Endothelial cell of umbilical vein (primary cell): ENCODE results near the gene PROK1. TPM values are rescaled to one million over a fixed set of nuclear protein-coding genes. Genes with fewer than 3 reads are reported as not detected.

Experiments
- BruUV-seq: library from RNA; stranded (reverse); fragments of 400-500 nt; replicated peaks from 2 replicates; lab custom pipeline; 2021; lab: Mats Ljungman, UMichigan
- CTCF ChIA-PET: fragments of 300-600, 350-600 bp; sonication (Branson Sonifier 250); formaldehyde crosslinking; loops from one replicate; lab custom pipeline; 2021; ENCODE audit warnings: antibody characterized with exemption, inconsistent platforms; lab: Charles Lee
- POLR2A ChIA-PET: fragments of 300-600, 350-600 bp; sonication (Branson Sonifier 250); formaldehyde crosslinking; loops from one replicate; lab custom pipeline; 2021; ENCODE audit warnings: antibody characterized with exemption, inconsistent platforms; lab: Charles Lee
- DNase-seq: peaks from one replicate; pipeline ENCODE4 v3.0.0-alpha.2; 2011; ENCODE audit warnings: low read depth, low spot score
- FAIRE-seq: peaks from 2 replicates; lab custom pipeline; 2011; peaks lifted over from hg19 to GRCh38; lab: Jason Lieb, UNC
- H2AFZ ChIP-seq: 2 replicates; pipeline ENCODE4 v1.6.0; 2012; ENCODE audit warnings: low read depth, low read length, control low read depth, inconsistent platforms
- H3K27ac ChIP-seq: 2 replicates; pipeline ENCODE4 v1.5.1; 2011; ENCODE audit warnings: low read depth, mild to moderate bottlenecking, control low read depth, low read length, moderate library complexity; ENCODE audit not compliant: insufficient read depth
- H3K27me3 ChIP-seq, 2 experiments: 2 replicates each; pipeline versions ENCODE4 v1.6.0 to v1.6.1; 2011; ENCODE audit warnings: low read length in 2 of 2, mixed read lengths in 1 of 2; ENCODE audit not compliant: control insufficient read depth in 2 of 2, insufficient read depth in 2 of 2
- H3K36me3 ChIP-seq, 2 experiments: 2 replicates in 1 of 2; 3 replicates in 1 of 2; pipeline ENCODE4 v1.5.1; 2011; ENCODE audit warnings: low read length in 2 of 2, mild to moderate bottlenecking in 1 of 2, moderate library complexity in 1 of 2; ENCODE audit not compliant: control insufficient read depth in 2 of 2, insufficient read depth in 2 of 2; ENCODE audit errors: extremely low read depth in 1 of 2
- H3K4me1 ChIP-seq: 3 replicates; pipeline ENCODE4 v1.5.1; 2011; ENCODE audit warnings: mild to moderate bottlenecking, low read length; ENCODE audit not compliant: control insufficient read depth, insufficient read depth; ENCODE audit errors: extremely low read depth
- H3K4me2 ChIP-seq: 2 replicates; pipeline ENCODE4 v1.6.1; 2011; ENCODE audit warnings: low read length, control low read depth, mixed read lengths; ENCODE audit not compliant: insufficient read depth
- H3K4me3 ChIP-seq, 3 experiments: fragments of 200-600 bp in 1 of 3; sonication (generic), shearing (Covaris generic) in 1 of 3; replicated peaks in 1 of 3; 2 replicates each; pipeline ENCODE4 v1.5.1; 2011 to 2016; ENCODE audit warnings: control low read depth in 3 of 3, low read length in 3 of 3, mild to moderate bottlenecking in 2 of 3, inconsistent platforms in 1 of 3, low read depth in 1 of 3, moderate library complexity in 1 of 3; ENCODE audit not compliant: insufficient read depth in 1 of 3
- H3K79me2 ChIP-seq: 2 replicates; pipeline ENCODE4 v1.6.0; 2012; ENCODE audit warnings: low read length, inconsistent platforms; ENCODE audit not compliant: control insufficient read depth, insufficient read depth
- H3K9ac ChIP-seq: replicated peaks from 2 replicates; pipeline ENCODE3; 2011; ENCODE audit warnings: low read length, control low read depth; ENCODE audit not compliant: insufficient read depth; ENCODE audit errors: extremely low read depth
- H3K9me1 ChIP-seq: replicated peaks from 3 replicates; pipeline ENCODE4 v1.6.0; 2011; ENCODE audit warnings: mild to moderate bottlenecking, low read length; ENCODE audit not compliant: control insufficient read depth, insufficient read depth; ENCODE audit errors: extremely low read depth
- H3K9me3 ChIP-seq: replicated peaks from 2 replicates; pipeline ENCODE4 v1.5.1; 2012; ENCODE audit warnings: low read length, inconsistent platforms; ENCODE audit not compliant: control insufficient read depth, insufficient read depth
- H4K20me1 ChIP-seq: replicated peaks from 2 replicates; pipeline ENCODE3; 2011; ENCODE audit warnings: mild to moderate bottlenecking, low read length; ENCODE audit not compliant: control insufficient read depth, insufficient read depth; ENCODE audit errors: extremely low read depth
- EZH2 ChIP-seq: IDR thresholded peaks from 2 replicates; pipeline ENCODE4 v1.6.1; 2012; ENCODE audit warnings: borderline replicate concordance, low read depth, mild to moderate bottlenecking, moderate library complexity, low read length, inconsistent platforms; ENCODE audit not compliant: severe bottlenecking
- FOS ChIP-seq: IDR thresholded peaks from 2 replicates; pipeline ENCODE4 v1.6.1; 2011; ENCODE audit warnings: mild to moderate bottlenecking, low read length, moderate library complexity, borderline replicate concordance; ENCODE audit not compliant: insufficient read depth
- GATA2 ChIP-seq: IDR thresholded peaks from 2 replicates; pipeline ENCODE4 v1.7.0; 2011; ENCODE audit warnings: low read depth, mild to moderate bottlenecking, moderate library complexity, mixed read lengths, low read length; ENCODE audit not compliant: insufficient read length, insufficient read depth
- JUN ChIP-seq: IDR thresholded peaks from 2 replicates; pipeline ENCODE4 v1.6.1; 2011; ENCODE audit warnings: borderline replicate concordance, low read depth; ENCODE audit not compliant: insufficient read length, insufficient read depth
- MYC ChIP-seq: IDR thresholded peaks from one replicate; pipeline ENCODE4 v1.6.1; 2011; ENCODE audit warnings: mild to moderate bottlenecking, low read depth, low read length
- POLR2A ChIP-seq: IDR thresholded peaks from 2 replicates; pipeline ENCODE4 v1.6.1; 2012; ENCODE audit warnings: low read depth, mild to moderate bottlenecking, control low read depth, low read length
- POLR2AphosphoS5 ChIP-seq: IDR thresholded peaks from 2 replicates; pipeline ENCODE4 v1.6.1; 2012; ENCODE audit warnings: low read depth, mild to moderate bottlenecking, control low read depth, low read length, moderate library complexity; ENCODE audit not compliant: insufficient read depth
- dilution Hi-C: fragments of 300-500 bp; cut with MboI; formaldehyde crosslinking; loops from one replicate; pipeline ENCODE4 v1.15.0; 2019; ENCODE audit warnings: low sequenced_read_pairs; ENCODE audit not compliant: extremely low pct_ligation_motif_present
- intact Hi-C: fragments of 100-400 bp; cut with micrococcal nuclease; formaldehyde crosslinking; loops from one replicate; pipeline ENCODE4 v1.10.0; 2022
- polyA plus RNA-seq, 4 experiments: library from polyadenylated mRNA; depleted of rRNA in 3 of 4; stranded (reverse) in 3 of 4; unstranded in 1 of 4; fragments of >200 nt; gene quantifications; 2 replicates each; pipeline versions ENCODE4 v1.2.1 to v1.2.3, GENCODE V29; 2011 to 2012; ENCODE audit warnings: missing spikeins in 1 of 4
- total RNA-seq: library from RNA; stranded (reverse); gene quantifications from 2 replicates; pipeline ENCODE4 v1.2.3, GENCODE V29; 2021
- TF ChIP-seq, protein P1 (sequence below), 2 donors: IDR thresholded peaks; 1 replicate in 1 of 2; 2 replicates in 1 of 2; pipeline ENCODE4 v1.5.1; 2011; ENCODE audit warnings: low read length in 2 of 2, mild to moderate bottlenecking in 2 of 2, moderate library complexity in 2 of 2, control low read depth in 1 of 2, inconsistent platforms in 1 of 2, low read depth in 1 of 2; ENCODE audit not compliant: insufficient read depth in 1 of 2; ENCODE audit errors: extremely low read depth in 1 of 2
- TF ChIP-seq, protein P2 (sequence below): IDR thresholded peaks from 2 replicates; pipeline ENCODE4 v1.6.1; 2011; ENCODE audit not compliant: insufficient read depth, insufficient read length

The PROK1 gene
- total and polyA plus RNA-seq, 2 donors (not counting 3 experiments of a cell fraction or from before 2014, with no cell fraction given), result not detected

DNA sequence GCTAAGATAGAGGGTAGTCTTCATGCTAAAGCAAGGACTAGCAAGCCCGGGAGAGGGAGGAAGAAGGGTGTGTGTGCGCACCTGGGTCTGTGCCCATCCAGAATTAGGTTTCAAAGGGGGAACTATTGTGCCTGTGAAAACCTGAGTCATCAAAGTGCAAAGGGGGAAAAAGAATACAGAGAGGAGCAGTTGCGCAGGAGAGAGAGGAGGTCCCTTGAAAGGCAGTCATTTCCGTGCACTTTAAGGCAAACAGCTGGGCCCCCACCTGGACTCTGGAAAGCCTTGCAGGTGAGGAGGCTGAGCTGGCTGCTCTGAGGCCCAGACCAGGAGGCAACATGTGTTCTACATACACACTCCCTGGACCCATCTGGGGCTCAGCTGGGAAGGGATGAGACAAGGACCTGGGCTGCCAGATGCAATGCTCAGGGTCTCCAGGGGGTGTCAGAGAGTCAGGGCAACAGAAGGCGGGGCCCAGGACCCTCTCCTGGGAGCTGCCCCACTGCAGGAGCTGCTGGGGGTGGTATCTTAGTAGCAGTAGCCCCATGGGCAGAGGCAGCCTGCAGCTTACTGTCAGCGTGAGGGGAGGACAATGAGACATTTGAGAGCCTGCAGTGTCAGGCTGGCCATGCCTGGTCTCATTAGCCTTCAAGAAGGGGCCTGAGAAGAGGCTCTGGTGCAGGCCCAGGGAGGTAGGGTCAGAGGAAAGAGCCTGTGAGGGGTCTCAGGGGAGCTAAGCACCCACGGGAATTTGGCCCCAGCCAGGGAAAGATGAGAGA lies 14.3 kb downstream of the PROK1 start:
- no TSS peak for BruUV-seq
- intact Hi-C loops, result no loop called here

More for the DNA sequence above, 14.3 kb downstream of the PROK1 start:
- POLR2A ChIA-PET, result no interaction called here
- Histone ChIP-seq H3K9ac (no peak overlapping the region), H3K4me3 (no peak overlapping the region), H2AFZ (no peak overlapping the region), H4K20me1 (no peaks in the 10 kb centered on the region), H3K36me3 (no peaks in the 10 kb centered on the region), H3K4me2 (no peak overlapping the region), H3K9me3 (no peaks in the 10 kb centered on the region), H3K79me2 (no peaks in the 10 kb centered on the region), H3K9me1 (no peaks in the 10 kb centered on the region), H3K4me1 (no peaks in the 10 kb centered on the region), H3K27me3 (peaks cover 0 to 1% of the 10 kb centered on the region in 2 experiments), H3K27ac (no peak overlapping the region)
- FAIRE-seq, result no peak
- no peak for DNase-seq
- dilution Hi-C loops, result no loop called here
- CTCF ChIA-PET, result interaction anchor here (1.2 to 7.2 kb wide), 4 partner anchors 12 to 268 kb away, joined by 4 to 78 read pairs (median 8); no protein-coding TSS in a partner anchor
- no peak for TF ChIP-seq GATA2
- TF ChIP-seq FOS, result no peak
- TF ChIP-seq, protein P1, sequence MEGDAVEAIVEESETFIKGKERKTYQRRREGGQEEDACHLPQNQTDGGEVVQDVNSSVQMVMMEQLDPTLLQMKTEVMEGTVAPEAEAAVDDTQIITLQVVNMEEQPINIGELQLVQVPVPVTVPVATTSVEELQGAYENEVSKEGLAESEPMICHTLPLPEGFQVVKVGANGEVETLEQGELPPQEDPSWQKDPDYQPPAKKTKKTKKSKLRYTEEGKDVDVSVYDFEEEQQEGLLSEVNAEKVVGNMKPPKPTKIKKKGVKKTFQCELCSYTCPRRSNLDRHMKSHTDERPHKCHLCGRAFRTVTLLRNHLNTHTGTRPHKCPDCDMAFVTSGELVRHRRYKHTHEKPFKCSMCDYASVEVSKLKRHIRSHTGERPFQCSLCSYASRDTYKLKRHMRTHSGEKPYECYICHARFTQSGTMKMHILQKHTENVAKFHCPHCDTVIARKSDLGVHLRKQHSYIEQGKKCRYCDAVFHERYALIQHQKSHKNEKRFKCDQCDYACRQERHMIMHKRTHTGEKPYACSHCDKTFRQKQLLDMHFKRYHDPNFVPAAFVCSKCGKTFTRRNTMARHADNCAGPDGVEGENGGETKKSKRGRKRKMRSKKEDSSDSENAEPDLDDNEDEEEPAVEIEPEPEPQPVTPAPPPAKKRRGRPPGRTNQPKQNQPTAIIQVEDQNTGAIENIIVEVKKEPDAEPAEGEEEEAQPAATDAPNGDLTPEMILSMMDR (IDR thresholded peaks at IDR 0.05; ENCODE audit: extremely low read depth in 1 of 2, insufficient read depth in 1 of 2, low read depth in 1 of 2, low read length in 2 of 2), result no peak
- no peak for TF ChIP-seq MYC
- no peak for TF ChIP-seq EZH2
- TF ChIP-seq, protein P2, sequence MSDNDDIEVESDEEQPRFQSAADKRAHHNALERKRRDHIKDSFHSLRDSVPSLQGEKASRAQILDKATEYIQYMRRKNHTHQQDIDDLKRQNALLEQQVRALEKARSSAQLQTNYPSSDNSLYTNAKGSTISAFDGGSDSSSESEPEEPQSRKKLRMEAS, result no peak
- no peak for TF ChIP-seq POLR2A
- TF ChIP-seq JUN, result no peak
- no peak for TF ChIP-seq POLR2AphosphoS5
